Activated T-cell treated with anti-CD3 and anti-CD28 coated beads, Interleukin-2, amount 50 U/mL, for 4 hours (primary cell): ENCODE results near the gene ABCC3. TPM values are rescaled to one million over a fixed set of nuclear protein-coding genes. Genes with fewer than 3 reads are reported as not detected.
"Not testable (repeated sequence)": the region's sequence is repeated elsewhere in the genome, so short reads cannot be mapped to it uniquely, and the experiment has no call there.

Experiments
- ATAC-seq, 2 donors: fragments of 200-7000 bp; cut with Tn5 transposase; one replicate each; pipeline ENCODE4 v1.10.0; 2021
- DNase-seq: peaks from one replicate; pipeline ENCODE4 v3.0.0-alpha.2; 2020
- H3K27me3 Mint-ChIP-seq: one replicate; pipeline ENCODE4 v1.8.0; 2021; ENCODE audit warnings: low read depth, mixed read lengths
- H3K36me3 Mint-ChIP-seq: one replicate; pipeline ENCODE4 v1.8.0; 2022; ENCODE audit warnings: mixed read lengths; ENCODE audit not compliant: insufficient read depth
- H3K4me1 Mint-ChIP-seq: one replicate; pipeline ENCODE4 v1.8.0; 2021; ENCODE audit warnings: low read depth, mixed read lengths
- H3K4me3 Mint-ChIP-seq: one replicate; pipeline ENCODE4 v1.8.0; 2021; ENCODE audit warnings: mild to moderate bottlenecking, moderate library complexity, mixed read lengths
- H3K9me3 Mint-ChIP-seq: one replicate; pipeline ENCODE4 v1.8.0; 2021; ENCODE audit warnings: mixed read lengths
- total RNA-seq, 3 donors: library from RNA; stranded (reverse); gene quantifications; one replicate each; pipeline ENCODE4 v1.2.1, GENCODE V29; 2021

ABCC3 gene
- total RNA-seq, 3 donors from 2014 or later = 0.26 to 0.63 (median 0.49) TPM

GRCh38 chr17:50710025-50710424, 75.3 kb downstream of the ABCC3 start:
- ATAC-seq (no peak), DNase-seq (no peak)
- H3K36me3 Mint-ChIP-seq = peaks cover 2% of the 10 kb centered on the region
- H3K4me3 Mint-ChIP-seq = no peak overlapping the region
- no peaks in the 10 kb centered on the region for H3K9me3 Mint-ChIP-seq
- peaks cover 2% of the 10 kb centered on the region for H3K27me3 Mint-ChIP-seq
- H3K4me1 Mint-ChIP-seq = peaks cover 37% of the 10 kb centered on the region

- Mint-ChIP-seq H3K4me3 (no peak overlapping the region), H3K9me3 (no peaks in the 10 kb centered on the region), H3K27me3 (peaks cover 2% of the 10 kb centered on the region), H3K36me3 (no peaks in the 10 kb centered on the region), H3K4me1 (peaks cover 32% of the 10 kb centered on the region)
- ATAC-seq = no peak
- no peak for DNase-seq
These were observed 76.0 kb downstream of the ABCC3 start for GRCh38 chr17:50710650-50711049.

GRCh38 chr17:50712641-50713040, 78.0 kb downstream of the ABCC3 start:
- ATAC-seq = no peak
- H3K36me3 Mint-ChIP-seq = no peaks in the 10 kb centered on the region
- H3K4me1 Mint-ChIP-seq = peaks cover 21% of the 10 kb centered on the region
- H3K4me3 Mint-ChIP-seq = no peak overlapping the region
- no peak for DNase-seq
- no peaks in the 10 kb centered on the region for H3K9me3 Mint-ChIP-seq
- peaks cover 2% of the 10 kb centered on the region for H3K27me3 Mint-ChIP-seq

- no peak for ATAC-seq
- Mint-ChIP-seq H3K36me3 (peaks cover 2% of the 10 kb centered on the region), H3K4me3 (no peak overlapping the region), H3K9me3 (no peaks in the 10 kb centered on the region), H3K27me3 (peaks cover 2% of the 10 kb centered on the region), H3K4me1 (peaks cover 2% of the 10 kb centered on the region)
- no peak for DNase-seq
These were observed 80.8 kb downstream of the ABCC3 start for GRCh38 chr17:50715471-50715870.

- ATAC-seq (peak; percentile 94 to 95), DNase-seq (peak; percentile 89)
- no peaks in the 10 kb centered on the region for H3K9me3 Mint-ChIP-seq
- peaks cover 26% of the 10 kb centered on the region for H3K4me1 Mint-ChIP-seq
- H3K36me3 Mint-ChIP-seq = peaks cover 15% of the 10 kb centered on the region
- H3K4me3 Mint-ChIP-seq = peak within 1 kb of the TSS; percentile 98
- H3K27me3 Mint-ChIP-seq = no peaks in the 10 kb centered on the region
These were observed 84.7 kb downstream of the ABCC3 start, which contains the start of gene LUC7L3 for GRCh38 chr17:50719144-50719923. TSS of gene LUC7L3 (plus strand) at chr17:50719603. CDS start at chr17:50719733, 130 bp downstream.

GRCh38 chr17:50719924-50720794, 85.5 kb downstream of the ABCC3 start:
- H3K4me1 Mint-ChIP-seq = peaks cover 33% of the 10 kb centered on the region
- H3K4me3 Mint-ChIP-seq = peak overlapping the region; percentile 98
- H3K36me3 Mint-ChIP-seq = peaks cover 15% of the 10 kb centered on the region
- ATAC-seq = no peak
- no peak for DNase-seq
- H3K27me3 Mint-ChIP-seq = no peaks in the 10 kb centered on the region
- no peaks in the 10 kb centered on the region for H3K9me3 Mint-ChIP-seq

GRCh38 chr17:50721194-50722010, 86.7 kb downstream of the ABCC3 start:
- DNase-seq (no peak), ATAC-seq (peak; percentile 17 to 25)
- Mint-ChIP-seq H3K4me3 (peak overlapping the region; percentile 98), H3K36me3 (peaks cover 15% of the 10 kb centered on the region), H3K27me3 (no peaks in the 10 kb centered on the region), H3K9me3 (no peaks in the 10 kb centered on the region), H3K4me1 (peaks cover 39% of the 10 kb centered on the region)

- Mint-ChIP-seq H3K36me3 (peaks cover 21% of the 10 kb centered on the region), H3K27me3 (no peaks in the 10 kb centered on the region), H3K4me3 (peak overlapping the region; percentile 98), H3K9me3 (no peaks in the 10 kb centered on the region), H3K4me1 (peaks cover 47% of the 10 kb centered on the region)
- DNase-seq = no peak
- no peak for ATAC-seq
These were observed 88.1 kb downstream of the ABCC3 start for GRCh38 chr17:50722746-50723145.

GRCh38 chr17:50724622-50725021, 89.9 kb downstream of the ABCC3 start:
- not testable (repeated sequence) for ATAC-seq, H3K4me3 Mint-ChIP-seq, H3K9me3 Mint-ChIP-seq, DNase-seq, H3K27me3 Mint-ChIP-seq
- peaks cover 21% of the 10 kb centered on the region for H3K36me3 Mint-ChIP-seq
- peaks cover 59% of the 10 kb centered on the region for H3K4me1 Mint-ChIP-seq

GRCh38 chr17:50725769-50726655, 91.3 kb downstream of the ABCC3 start:
- no peak for ATAC-seq
- DNase-seq = no peak
- Mint-ChIP-seq H3K27me3 (no peaks in the 10 kb centered on the region), H3K9me3 (no peaks in the 10 kb centered on the region), H3K4me1 (peaks cover 62% of the 10 kb centered on the region), H3K36me3 (peaks cover 19% of the 10 kb centered on the region), H3K4me3 (no peak overlapping the region)

- peaks cover 67% of the 10 kb centered on the region for H3K4me1 Mint-ChIP-seq
- H3K4me3 Mint-ChIP-seq = no peak overlapping the region
- ATAC-seq = no peak
These were observed 93.4 kb downstream of the ABCC3 start for GRCh38 chr17:50728112-50728429.

GRCh38 chr17:50728881-50729765, 94.4 kb downstream of the ABCC3 start:
- ATAC-seq = peak; percentile 52 to 56
- no peaks in the 10 kb centered on the region for H3K27me3 Mint-ChIP-seq
- no peaks in the 10 kb centered on the region for H3K9me3 Mint-ChIP-seq
- peaks cover 60% of the 10 kb centered on the region for H3K4me1 Mint-ChIP-seq
- H3K36me3 Mint-ChIP-seq = peaks cover 8% of the 10 kb centered on the region
- no peak for DNase-seq
- H3K4me3 Mint-ChIP-seq = peak overlapping the region; percentile 29

More at GRCh38 chr17:50728112-50728429, 93.4 kb downstream of the ABCC3 start:
- Mint-ChIP-seq H3K36me3 (peaks cover 8% of the 10 kb centered on the region), H3K9me3 (no peaks in the 10 kb centered on the region), H3K27me3 (no peaks in the 10 kb centered on the region)
- no peak for DNase-seq
